HUES48 (cell line): Measurements from ENCODE around the gene SPG7.

ENCODE experiments used
- H3K27ac ChIP-seq: one replicate; pipeline ENCODE4 v1.7.0; 2013; ENCODE audit warnings: low read depth, low read length, inconsistent platforms
- H3K27me3 ChIP-seq: 2 replicates; pipeline ENCODE4 v1.6.1; 2013; ENCODE audit warnings: mild to moderate bottlenecking, low read length; ENCODE audit not compliant: control insufficient read depth, insufficient read depth
- H3K36me3 ChIP-seq: 2 replicates; pipeline ENCODE4 v1.6.1; 2013; ENCODE audit warnings: low read length; ENCODE audit not compliant: control insufficient read depth, insufficient read depth
- H3K4me1 ChIP-seq: 2 replicates; pipeline ENCODE4 v1.6.1; 2013; ENCODE audit warnings: mild to moderate bottlenecking, low read length; ENCODE audit not compliant: control insufficient read depth, insufficient read depth
- H3K4me3 ChIP-seq: 2 replicates; pipeline ENCODE4 v1.5.1; 2013; ENCODE audit warnings: mild to moderate bottlenecking, low read depth, low read length
- H3K9ac ChIP-seq: 2 replicates; pipeline ENCODE4 v1.6.1; 2013; ENCODE audit warnings: mild to moderate bottlenecking, low read depth, low read length, moderate library complexity
- H3K9me3 ChIP-seq: 2 replicates; pipeline ENCODE4 v1.6.1; 2013; ENCODE audit warnings: low read length; ENCODE audit not compliant: control insufficient read depth, insufficient read depth

Gene SPG7

GRCh38 chr16:89548344-89549006, 40.3 kb downstream of the SPG7 start:
- no peak overlapping the region for H3K9ac ChIP-seq

GRCh38 chr16:89549007-89549700, 41.0 kb downstream of the SPG7 start:
- peaks cover 94% of the 10 kb centered on the region for H3K36me3 ChIP-seq

More at GRCh38 chr16:89548344-89549006, 40.3 kb downstream of the SPG7 start:
- Histone ChIP-seq H3K9me3 (no peaks in the 10 kb centered on the region), H3K27ac (no peak overlapping the region), H3K36me3 (peaks cover 93% of the 10 kb centered on the region), H3K4me3 (no peak overlapping the region), H3K27me3 (no peaks in the 10 kb centered on the region), H3K4me1 (no peaks in the 10 kb centered on the region)

GRCh38 chr16:89550421-89551007, 42.3 kb downstream of the SPG7 start:
- Histone ChIP-seq H3K27ac (no peak overlapping the region), H3K4me1 (no peaks in the 10 kb centered on the region), H3K9me3 (no peaks in the 10 kb centered on the region), H3K27me3 (no peaks in the 10 kb centered on the region), H3K9ac (no peak overlapping the region), H3K36me3 (peaks cover 94% of the 10 kb centered on the region), H3K4me3 (no peak overlapping the region)

More at GRCh38 chr16:89549007-89549700, 41.0 kb downstream of the SPG7 start:
- Histone ChIP-seq H3K4me1 (no peaks in the 10 kb centered on the region), H3K9ac (no peak overlapping the region), H3K4me3 (no peak overlapping the region), H3K9me3 (no peaks in the 10 kb centered on the region), H3K27ac (no peak overlapping the region), H3K27me3 (no peaks in the 10 kb centered on the region)

- Histone ChIP-seq H3K9ac (no peak overlapping the region), H3K27me3 (no peaks in the 10 kb centered on the region), H3K9me3 (no peaks in the 10 kb centered on the region), H3K4me3 (no peak overlapping the region), H3K36me3 (peaks cover 92% of the 10 kb centered on the region), H3K27ac (no peak overlapping the region), H3K4me1 (no peaks in the 10 kb centered on the region)
Observed at GRCh38 chr16:89552329-89552728, 44.1 kb downstream of the SPG7 start.

GRCh38 chr16:89552913-89553312, 44.7 kb downstream of the SPG7 start:
- H3K4me1 ChIP-seq = no peaks in the 10 kb centered on the region
- no peaks in the 10 kb centered on the region for H3K27me3 ChIP-seq
- H3K9me3 ChIP-seq = no peaks in the 10 kb centered on the region
- H3K36me3 ChIP-seq = peaks cover 94% of the 10 kb centered on the region
- H3K9ac ChIP-seq = no peak overlapping the region
- no peak overlapping the region for H3K4me3 ChIP-seq
- H3K27ac ChIP-seq = no peak overlapping the region

GRCh38 chr16:89553733-89554132, 45.5 kb downstream of the SPG7 start:
- no peaks in the 10 kb centered on the region for H3K27me3 ChIP-seq
- H3K4me1 ChIP-seq = no peaks in the 10 kb centered on the region
- no peak overlapping the region for H3K4me3 ChIP-seq
- H3K36me3 ChIP-seq = peaks cover 89% of the 10 kb centered on the region
- no peak overlapping the region for H3K27ac ChIP-seq
- H3K9ac ChIP-seq = no peak overlapping the region
- no peaks in the 10 kb centered on the region for H3K9me3 ChIP-seq

- Histone ChIP-seq H3K36me3 (peaks cover 83% of the 10 kb centered on the region), H3K4me3 (no peak overlapping the region), H3K27ac (no peak overlapping the region), H3K4me1 (no peaks in the 10 kb centered on the region), H3K9ac (no peak overlapping the region), H3K27me3 (no peaks in the 10 kb centered on the region), H3K9me3 (no peaks in the 10 kb centered on the region)
Observed at GRCh38 chr16:89554343-89554742, 46.1 kb downstream of the SPG7 start.

GRCh38 chr16:89555265-89555664, 47.1 kb downstream of the SPG7 start:
- no peak overlapping the region for H3K9ac ChIP-seq
- H3K4me1 ChIP-seq = no peaks in the 10 kb centered on the region
- H3K9me3 ChIP-seq = no peaks in the 10 kb centered on the region
- H3K27ac ChIP-seq = no peak overlapping the region
- H3K27me3 ChIP-seq = no peaks in the 10 kb centered on the region
- peaks cover 76% of the 10 kb centered on the region for H3K36me3 ChIP-seq
- no peak overlapping the region for H3K4me3 ChIP-seq

GRCh38 chr16:89555780-89556179, 47.6 kb downstream of the SPG7 start:
- Histone ChIP-seq H3K36me3 (peaks cover 71% of the 10 kb centered on the region), H3K27me3 (no peaks in the 10 kb centered on the region), H3K27ac (no peak overlapping the region), H3K4me3 (no peak overlapping the region), H3K4me1 (no peaks in the 10 kb centered on the region), H3K9ac (no peak overlapping the region), H3K9me3 (no peaks in the 10 kb centered on the region)

- H3K4me3 ChIP-seq = no peak overlapping the region
- peak overlapping the region; percentile 56 for H3K27ac ChIP-seq
- H3K36me3 ChIP-seq = peaks cover 71% of the 10 kb centered on the region
Observed at GRCh38 chr16:89556750-89557689, 48.8 kb downstream of the SPG7 start.

More at GRCh38 chr16:89556750-89557689, 48.8 kb downstream of the SPG7 start:
- peaks cover 4% of the 10 kb centered on the region for H3K4me1 ChIP-seq
- H3K9me3 ChIP-seq = no peaks in the 10 kb centered on the region
- no peaks in the 10 kb centered on the region for H3K27me3 ChIP-seq
- no peak overlapping the region for H3K9ac ChIP-seq
